Measurements from ENCODE around the gene TRIP13. TPM values are rescaled to one million over a fixed set of nuclear protein-coding genes. Genes with fewer than 3 reads are reported as not detected.

The TRIP13 gene
- total and polyA plus RNA-seq, 2 experiments from 2014 or later: 42.5 to 44.8 TPM

DNA sequence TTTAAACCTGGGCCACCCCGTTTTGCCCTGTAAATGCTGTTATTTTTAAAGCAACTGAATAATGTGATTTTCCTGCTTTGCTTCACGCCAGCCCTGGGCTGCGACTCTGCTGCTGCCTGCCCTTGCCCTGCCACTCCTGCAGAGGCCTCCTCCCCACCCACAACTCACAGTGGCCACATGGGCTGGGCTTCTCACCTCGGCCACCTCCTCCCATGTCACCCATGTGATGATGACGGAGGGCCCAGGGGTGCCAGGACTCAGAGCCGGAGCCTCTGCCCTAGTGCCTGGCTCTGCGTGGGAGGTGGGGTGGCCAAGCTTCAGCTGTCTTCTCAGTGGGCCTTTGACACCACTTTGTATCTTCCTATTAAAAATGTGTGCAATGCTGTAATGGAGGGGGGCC, 67.9 kb downstream of the TRIP13 start (continued):
- TF ChIP-seq, protein P1, sequence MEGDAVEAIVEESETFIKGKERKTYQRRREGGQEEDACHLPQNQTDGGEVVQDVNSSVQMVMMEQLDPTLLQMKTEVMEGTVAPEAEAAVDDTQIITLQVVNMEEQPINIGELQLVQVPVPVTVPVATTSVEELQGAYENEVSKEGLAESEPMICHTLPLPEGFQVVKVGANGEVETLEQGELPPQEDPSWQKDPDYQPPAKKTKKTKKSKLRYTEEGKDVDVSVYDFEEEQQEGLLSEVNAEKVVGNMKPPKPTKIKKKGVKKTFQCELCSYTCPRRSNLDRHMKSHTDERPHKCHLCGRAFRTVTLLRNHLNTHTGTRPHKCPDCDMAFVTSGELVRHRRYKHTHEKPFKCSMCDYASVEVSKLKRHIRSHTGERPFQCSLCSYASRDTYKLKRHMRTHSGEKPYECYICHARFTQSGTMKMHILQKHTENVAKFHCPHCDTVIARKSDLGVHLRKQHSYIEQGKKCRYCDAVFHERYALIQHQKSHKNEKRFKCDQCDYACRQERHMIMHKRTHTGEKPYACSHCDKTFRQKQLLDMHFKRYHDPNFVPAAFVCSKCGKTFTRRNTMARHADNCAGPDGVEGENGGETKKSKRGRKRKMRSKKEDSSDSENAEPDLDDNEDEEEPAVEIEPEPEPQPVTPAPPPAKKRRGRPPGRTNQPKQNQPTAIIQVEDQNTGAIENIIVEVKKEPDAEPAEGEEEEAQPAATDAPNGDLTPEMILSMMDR (conservative IDR thresholded peaks at IDR 0.05; ENCODE audit: low read depth in 2 of 2): no peak
- TF ChIP-seq EZH2phosphoT487 (IDR thresholded peaks at IDR 0.05; ENCODE audit: unreplicated experiment): no peak
- no peak for TF ChIP-seq JUNB (IDR thresholded peaks at IDR 0.05; ENCODE audit: unreplicated experiment)
- no peak for TF ChIP-seq NANOG (IDR thresholded peaks at IDR 0.05; ENCODE audit: borderline replicate concordance)
- TF ChIP-seq REST (IDR thresholded peaks at IDR 0.05; ENCODE audit: unreplicated experiment): no peak
- TF ChIP-seq ETS1 (IDR thresholded peaks at IDR 0.05): no peak

DNA sequence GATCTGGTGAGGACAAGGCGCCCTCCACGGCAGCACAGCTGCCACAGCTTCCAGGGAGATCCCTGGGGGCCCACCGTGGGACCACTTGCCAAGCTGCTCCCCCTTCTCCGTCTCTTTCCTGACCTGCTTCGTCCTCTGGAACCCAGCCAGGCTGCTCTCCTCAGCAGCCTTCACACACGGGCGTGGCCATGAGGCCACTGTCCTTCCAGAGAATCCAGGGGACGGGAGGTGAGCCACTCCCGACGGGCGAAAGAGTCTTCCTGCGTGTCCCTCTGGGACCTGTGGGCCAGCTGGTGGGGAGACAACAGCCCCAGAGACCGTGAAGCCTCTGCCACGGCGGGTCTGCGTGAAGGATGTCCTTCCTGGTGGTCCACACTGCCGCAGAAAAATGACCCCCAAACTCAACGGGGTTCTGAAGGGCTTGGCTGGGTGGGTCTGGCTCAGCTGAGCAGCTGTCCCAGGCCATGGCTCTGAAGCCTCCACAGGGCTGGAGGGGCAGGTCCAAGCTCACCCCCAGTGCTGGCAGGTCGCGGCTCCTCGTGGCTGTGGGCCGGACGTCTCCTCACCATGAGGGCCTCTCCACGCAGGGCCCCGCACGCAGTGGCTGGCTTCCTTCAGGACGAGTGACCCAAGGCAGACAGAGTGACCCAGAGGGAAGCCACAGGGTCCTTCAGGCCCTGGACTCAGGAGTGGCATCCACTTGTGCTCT, 68.5 kb downstream of the TRIP13 start:
- no peak overlapping the region for H3K27ac Mint-ChIP-seq
- H3K4me3 ChIP-seq: no peak overlapping the region
- ATAC-seq (no peak), DNase-seq (ENCODE audit: low spot score) (no peak)
- H3K27me3 ChIP-seq (ENCODE audit: insufficient read depth): no peaks in the 10 kb centered on the region
- no peaks in the 10 kb centered on the region for H3K36me3 ChIP-seq (ENCODE audit: insufficient read depth)
- no peak overlapping the region for H3K4me2 ChIP-seq
- H3K4me1 Mint-ChIP-seq: 0 out of 3 replicates have a peak, but pooled peaks cover 3% of the 10 kb centered on the region
- no peaks in the 10 kb centered on the region for H3K9me3 Mint-ChIP-seq
- no peak overlapping the region for H3K4me3 Mint-ChIP-seq
- H4K20me1 ChIP-seq (replicated peaks; ENCODE audit: insufficient read depth): no peaks in the 10 kb centered on the region
- peaks cover 11% of the 10 kb centered on the region for H3K27me3 Mint-ChIP-seq (ENCODE audit: insufficient read depth, low read depth, poor library complexity)
- H2AFZ ChIP-seq: no peak overlapping the region
- no peak overlapping the region for H3K27ac ChIP-seq (ENCODE audit: low read depth)
- no peaks in the 10 kb centered on the region for H3K9me2 ChIP-seq (ENCODE audit: insufficient read depth)
- H3K79me2 ChIP-seq (replicated peaks; ENCODE audit: insufficient read depth): no peaks in the 10 kb centered on the region
- H3K4me1 ChIP-seq (ENCODE audit: insufficient read depth): no peaks in the 10 kb centered on the region; the same call in 1 of the 2 replicates
- no peaks in the 10 kb centered on the region for H3K36me3 Mint-ChIP-seq (ENCODE audit: low read depth)
- no peaks in the 10 kb centered on the region for H3F3A ChIP-seq (replicated peaks; ENCODE audit: low read depth)
- TF ChIP-seq EZH2 (IDR thresholded peaks at IDR 0.05; ENCODE audit: low read depth, unreplicated experiment) (no peak), ETS1 (IDR thresholded peaks at IDR 0.05) (no peak)
